Neural cell (in vitro differentiated cells): ENCODE results near the gene SLC1A1. TPM values are rescaled to one million over a fixed set of nuclear protein-coding genes. Genes with fewer than 3 reads are reported as not detected.

ENCODE experiments used
- H2AFZ ChIP-seq: fragments of 200-600, 300-800 bp; sonication (generic), shearing (Covaris generic); 2 replicates; pipeline ENCODE4 v1.6.0; 2014; ENCODE audit warnings: low read depth, mild to moderate bottlenecking, antibody characterized with exemption, low read length, moderate library complexity
- H3F3A ChIP-seq: fragments of 200-600 bp; shearing (Covaris generic); 2 replicates; pipeline ENCODE4 v1.6.1; 2016; ENCODE audit warnings: mild to moderate bottlenecking, moderate library complexity, mixed read lengths, antibody characterized with exemption, low read length; ENCODE audit not compliant: insufficient read depth, poor library complexity, severe bottlenecking
- H3K27ac ChIP-seq: fragments of 200-600, 300-800 bp; sonication (generic), shearing (Covaris generic); 2 replicates; pipeline ENCODE4 v1.5.1; 2014; ENCODE audit warnings: mild to moderate bottlenecking, low read length, moderate library complexity
- H3K27me3 ChIP-seq: fragments of 300-800, 200-600 bp; sonication (generic), shearing (Covaris generic); 2 replicates; pipeline ENCODE4 v1.6.0; 2014; ENCODE audit warnings: mild to moderate bottlenecking, low read depth, low read length, moderate library complexity; ENCODE audit not compliant: insufficient read depth
- H3K36me3 ChIP-seq: fragments of 300-800, 200-600 bp; sonication (generic), shearing (Covaris generic); 2 replicates; pipeline ENCODE4 v1.5.1; 2014; ENCODE audit warnings: mild to moderate bottlenecking, antibody characterized with exemption, low read length, moderate library complexity; ENCODE audit not compliant: insufficient read depth
- H3K4me2 ChIP-seq: fragments of 300-800, 200-600 bp; sonication (generic), shearing (Covaris generic); 2 replicates; pipeline ENCODE4 v1.6.0; 2014; ENCODE audit warnings: mild to moderate bottlenecking, low read length
- H3K4me3 ChIP-seq: fragments of 300-800, 200-600 bp; sonication (generic), shearing (Covaris generic); 2 replicates; pipeline ENCODE4 v1.5.1; 2014; ENCODE audit warnings: mild to moderate bottlenecking, low read length, moderate library complexity
- H3K79me2 ChIP-seq: fragments of 200-600 bp; shearing (Covaris generic); replicated peaks from 2 replicates; pipeline ENCODE4 v1.6.0; 2014; ENCODE audit warnings: mild to moderate bottlenecking, low read length, moderate library complexity; ENCODE audit not compliant: insufficient read depth
- H3K9ac ChIP-seq: fragments of 300-800, 200-600 bp; sonication (generic), shearing (Covaris generic); 2 replicates; pipeline ENCODE4 v1.6.1; 2016; ENCODE audit warnings: mild to moderate bottlenecking, low read length, mixed read lengths
- H3K9me2 ChIP-seq: fragments of 200-600 bp; shearing (Covaris generic); 2 replicates; pipeline ENCODE4 v1.6.1; 2016; ENCODE audit warnings: mild to moderate bottlenecking, low read length, mixed read lengths; ENCODE audit not compliant: insufficient read depth
- H3K9me3 ChIP-seq: fragments of 200-600, 300-800 bp; sonication (generic), shearing (Covaris generic); 2 replicates; pipeline ENCODE4 v1.6.1; 2016; ENCODE audit warnings: mild to moderate bottlenecking, mixed run types, low read length, moderate library complexity, mixed read lengths
- H4K20me1 ChIP-seq: fragments of 200-600 bp; shearing (Covaris generic); 2 replicates; pipeline ENCODE4 v1.6.1; 2016; ENCODE audit warnings: mild to moderate bottlenecking, mixed run types; ENCODE audit not compliant: insufficient read depth
- EP300 ChIP-seq: fragments of 450-650 bp; conservative IDR thresholded peaks from 2 replicates; pipeline ENCODE4 v1.6.1; 2014; ENCODE audit warnings: antibody characterized with exemption, mild to moderate bottlenecking, moderate library complexity; ENCODE audit not compliant: poor library complexity, severe bottlenecking
- EZH2 ChIP-seq: fragments of 200-600, 300-800 bp; shearing (Covaris generic), sonication (generic); IDR thresholded peaks from 2 replicates; pipeline ENCODE4 v1.6.1; 2014; ENCODE audit warnings: antibody characterized with exemption, low read length, borderline replicate concordance, mild to moderate bottlenecking; ENCODE audit not compliant: insufficient read depth, poor library complexity, severe bottlenecking
- MXI1 ChIP-seq: fragments of 450-650 bp; conservative IDR thresholded peaks from 2 replicates; pipeline ENCODE4 v1.6.1; 2014; ENCODE audit warnings: antibody characterized with exemption, mild to moderate bottlenecking; ENCODE audit not compliant: poor library complexity, severe bottlenecking
- POLR2AphosphoS5 ChIP-seq: IDR thresholded peaks from 2 replicates; pipeline ENCODE4 v1.6.1; 2012
- RAD21 ChIP-seq: fragments of 450-650 bp; conservative IDR thresholded peaks from 2 replicates; pipeline ENCODE4 v1.6.1; 2014; ENCODE audit warnings: antibody characterized with exemption, mild to moderate bottlenecking, moderate library complexity
- SMC3 ChIP-seq: fragments of 450-650 bp; conservative IDR thresholded peaks from 2 replicates; pipeline ENCODE4 v1.6.1; 2014; ENCODE audit warnings: antibody characterized with exemption, mild to moderate bottlenecking, moderate library complexity; ENCODE audit not compliant: poor library complexity
- TAF1 ChIP-seq: IDR thresholded peaks from 2 replicates; pipeline ENCODE4 v1.6.1; 2012; ENCODE audit warnings: low read depth
- polyA plus RNA-seq: library from polyadenylated mRNA; depleted of rRNA; stranded (reverse); fragments of >200 nt; gene quantifications from 2 replicates; pipeline ENCODE4 v1.2.3, GENCODE V29; 2014
- TF ChIP-seq, protein P1 (sequence below): fragments of 450-650 bp; IDR thresholded peaks from 2 replicates; pipeline ENCODE4 v1.5.1; 2014; ENCODE audit warnings: antibody characterized with exemption, mild to moderate bottlenecking, moderate library complexity; ENCODE audit not compliant: poor library complexity, severe bottlenecking
- TF ChIP-seq, protein P2 (sequence below): IDR thresholded peaks from 2 replicates; pipeline ENCODE4 v1.6.1; 2012; ENCODE audit warnings: borderline replicate concordance

Gene SLC1A1
- polyA plus RNA-seq, 1 donor from 2014 or later: 30.8 TPM

DNA sequence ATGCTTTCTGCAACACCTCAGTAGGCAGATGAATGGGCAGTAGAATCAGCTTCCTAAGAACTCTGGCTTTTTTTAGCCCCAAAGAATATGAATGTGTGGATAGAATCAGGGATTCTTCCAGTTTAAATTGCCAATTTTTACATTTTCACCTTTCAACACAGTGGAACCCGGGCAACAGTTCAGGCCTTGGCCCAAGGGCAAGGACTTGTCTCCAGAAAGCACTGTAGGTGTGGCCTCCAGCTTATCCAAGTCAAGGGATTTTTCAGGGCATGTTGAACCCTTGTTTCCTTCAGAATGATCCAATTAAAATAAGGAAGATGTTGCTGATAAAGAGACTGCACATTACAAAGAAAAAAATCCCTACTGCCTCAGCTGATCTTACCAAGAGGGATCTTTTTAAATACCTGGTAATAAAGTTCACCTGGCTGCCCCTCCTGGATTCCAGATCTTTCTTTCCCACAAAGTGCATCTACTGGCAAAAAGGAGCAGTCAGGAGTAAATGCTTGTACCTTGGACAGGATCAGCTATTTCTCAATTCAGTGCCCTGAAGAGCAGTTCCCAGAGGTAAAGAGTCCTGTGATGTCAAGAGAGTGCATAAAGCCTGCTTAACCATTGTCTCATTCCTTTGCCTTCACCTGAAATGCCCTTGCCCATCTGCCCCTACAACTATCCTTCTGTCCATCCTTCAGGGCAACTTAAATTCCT, 91.7 kb downstream of the SLC1A1 start:
- H3K9me3 ChIP-seq: no peaks in the 10 kb centered on the region
- H3K4me3 ChIP-seq: no peak overlapping the region
- no peak overlapping the region for H3K27ac ChIP-seq
- H3K4me2 ChIP-seq: no peak overlapping the region
- H3K9ac ChIP-seq: no peak overlapping the region
- no peaks in the 10 kb centered on the region for H3K27me3 ChIP-seq
- peaks cover 4% of the 10 kb centered on the region for H3K36me3 ChIP-seq
- no peak overlapping the region for H2AFZ ChIP-seq
- no peaks in the 10 kb centered on the region for H3F3A ChIP-seq
- no peaks in the 10 kb centered on the region for H3K9me2 ChIP-seq
- no peaks in the 10 kb centered on the region for H3K79me2 ChIP-seq
- H4K20me1 ChIP-seq: no peaks in the 10 kb centered on the region
- TF ChIP-seq, protein P1, sequence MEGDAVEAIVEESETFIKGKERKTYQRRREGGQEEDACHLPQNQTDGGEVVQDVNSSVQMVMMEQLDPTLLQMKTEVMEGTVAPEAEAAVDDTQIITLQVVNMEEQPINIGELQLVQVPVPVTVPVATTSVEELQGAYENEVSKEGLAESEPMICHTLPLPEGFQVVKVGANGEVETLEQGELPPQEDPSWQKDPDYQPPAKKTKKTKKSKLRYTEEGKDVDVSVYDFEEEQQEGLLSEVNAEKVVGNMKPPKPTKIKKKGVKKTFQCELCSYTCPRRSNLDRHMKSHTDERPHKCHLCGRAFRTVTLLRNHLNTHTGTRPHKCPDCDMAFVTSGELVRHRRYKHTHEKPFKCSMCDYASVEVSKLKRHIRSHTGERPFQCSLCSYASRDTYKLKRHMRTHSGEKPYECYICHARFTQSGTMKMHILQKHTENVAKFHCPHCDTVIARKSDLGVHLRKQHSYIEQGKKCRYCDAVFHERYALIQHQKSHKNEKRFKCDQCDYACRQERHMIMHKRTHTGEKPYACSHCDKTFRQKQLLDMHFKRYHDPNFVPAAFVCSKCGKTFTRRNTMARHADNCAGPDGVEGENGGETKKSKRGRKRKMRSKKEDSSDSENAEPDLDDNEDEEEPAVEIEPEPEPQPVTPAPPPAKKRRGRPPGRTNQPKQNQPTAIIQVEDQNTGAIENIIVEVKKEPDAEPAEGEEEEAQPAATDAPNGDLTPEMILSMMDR: no peak
- TF ChIP-seq MXI1 (no peak), RAD21 (no peak), EP300 (no peak), EZH2 (no peak)

DNA sequence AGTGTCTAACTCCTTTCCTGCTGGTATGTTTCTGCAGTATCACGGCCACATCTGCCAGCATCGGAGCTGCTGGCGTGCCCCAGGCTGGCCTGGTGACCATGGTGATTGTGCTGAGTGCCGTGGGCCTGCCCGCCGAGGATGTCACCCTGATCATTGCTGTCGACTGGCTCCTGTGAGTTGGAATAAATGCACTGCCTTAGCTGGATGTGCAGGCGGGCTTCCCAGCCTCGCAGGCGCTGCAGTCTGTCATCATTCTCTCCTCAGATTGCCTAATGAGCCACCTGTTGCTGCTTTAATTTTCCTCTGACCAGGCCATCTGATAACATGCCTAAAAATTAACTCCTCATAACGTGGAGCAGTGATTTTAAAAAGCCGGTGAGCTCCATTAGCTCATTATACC, 92.7 kb downstream of the SLC1A1 start:
- Histone ChIP-seq H3K9me3 (no peaks in the 10 kb centered on the region), H3K27ac (no peak overlapping the region), H3K36me3 (no peaks in the 10 kb centered on the region), H3K9ac (no peak overlapping the region), H3K4me2 (no peak overlapping the region), H2AFZ (no peak overlapping the region), H3K27me3 (no peaks in the 10 kb centered on the region), H3F3A (no peaks in the 10 kb centered on the region), H3K79me2 (no peaks in the 10 kb centered on the region), H3K9me2 (no peaks in the 10 kb centered on the region), H3K4me3 (no peak overlapping the region), H4K20me1 (no peaks in the 10 kb centered on the region)
- TF ChIP-seq, protein P1: no peak
- TF ChIP-seq MXI1: no peak
- no peak for TF ChIP-seq RAD21
- no peak for TF ChIP-seq POLR2AphosphoS5
- TF ChIP-seq EZH2: no peak
- no peak for TF ChIP-seq EP300
- no peak for TF ChIP-seq SMC3
- TF ChIP-seq TAF1: no peak
- TF ChIP-seq, protein P2, sequence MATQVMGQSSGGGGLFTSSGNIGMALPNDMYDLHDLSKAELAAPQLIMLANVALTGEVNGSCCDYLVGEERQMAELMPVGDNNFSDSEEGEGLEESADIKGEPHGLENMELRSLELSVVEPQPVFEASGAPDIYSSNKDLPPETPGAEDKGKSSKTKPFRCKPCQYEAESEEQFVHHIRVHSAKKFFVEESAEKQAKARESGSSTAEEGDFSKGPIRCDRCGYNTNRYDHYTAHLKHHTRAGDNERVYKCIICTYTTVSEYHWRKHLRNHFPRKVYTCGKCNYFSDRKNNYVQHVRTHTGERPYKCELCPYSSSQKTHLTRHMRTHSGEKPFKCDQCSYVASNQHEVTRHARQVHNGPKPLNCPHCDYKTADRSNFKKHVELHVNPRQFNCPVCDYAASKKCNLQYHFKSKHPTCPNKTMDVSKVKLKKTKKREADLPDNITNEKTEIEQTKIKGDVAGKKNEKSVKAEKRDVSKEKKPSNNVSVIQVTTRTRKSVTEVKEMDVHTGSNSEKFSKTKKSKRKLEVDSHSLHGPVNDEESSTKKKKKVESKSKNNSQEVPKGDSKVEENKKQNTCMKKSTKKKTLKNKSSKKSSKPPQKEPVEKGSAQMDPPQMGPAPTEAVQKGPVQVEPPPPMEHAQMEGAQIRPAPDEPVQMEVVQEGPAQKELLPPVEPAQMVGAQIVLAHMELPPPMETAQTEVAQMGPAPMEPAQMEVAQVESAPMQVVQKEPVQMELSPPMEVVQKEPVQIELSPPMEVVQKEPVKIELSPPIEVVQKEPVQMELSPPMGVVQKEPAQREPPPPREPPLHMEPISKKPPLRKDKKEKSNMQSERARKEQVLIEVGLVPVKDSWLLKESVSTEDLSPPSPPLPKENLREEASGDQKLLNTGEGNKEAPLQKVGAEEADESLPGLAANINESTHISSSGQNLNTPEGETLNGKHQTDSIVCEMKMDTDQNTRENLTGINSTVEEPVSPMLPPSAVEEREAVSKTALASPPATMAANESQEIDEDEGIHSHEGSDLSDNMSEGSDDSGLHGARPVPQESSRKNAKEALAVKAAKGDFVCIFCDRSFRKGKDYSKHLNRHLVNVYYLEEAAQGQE: no peak
